Fibroblast of the aortic adventitia (primary cell): ENCODE results near the gene MACROD1. TPM values are rescaled to one million over a fixed set of nuclear protein-coding genes. Genes with fewer than 3 reads are reported as not detected.

Experiments used
- DNase-seq: peaks from one replicate; pipeline ENCODE4 v3.0.0-alpha.2; 2010; ENCODE audit warnings: low read depth
- H3K4me3 ChIP-seq: 2 replicates; pipeline ENCODE4 v1.5.1; 2011; ENCODE audit warnings: low read depth, mild to moderate bottlenecking, control low read depth, low read length, moderate library complexity
- total RNA-seq: library from RNA; depleted of rRNA; stranded (reverse); fragments of >200 nt; gene quantifications from 2 replicates; pipeline ENCODE4 v1.2.3, GENCODE V29; 2012; ENCODE audit warnings: low replicate concordance
- TF ChIP-seq, protein P1 (sequence below): IDR thresholded peaks from 2 replicates; pipeline ENCODE4 v1.5.1; 2011; ENCODE audit warnings: mild to moderate bottlenecking, low read length, control low read depth, inconsistent platforms; ENCODE audit not compliant: insufficient read depth

MACROD1 gene
- total RNA-seq, 1 donor, result 14.5 TPM

DNA sequence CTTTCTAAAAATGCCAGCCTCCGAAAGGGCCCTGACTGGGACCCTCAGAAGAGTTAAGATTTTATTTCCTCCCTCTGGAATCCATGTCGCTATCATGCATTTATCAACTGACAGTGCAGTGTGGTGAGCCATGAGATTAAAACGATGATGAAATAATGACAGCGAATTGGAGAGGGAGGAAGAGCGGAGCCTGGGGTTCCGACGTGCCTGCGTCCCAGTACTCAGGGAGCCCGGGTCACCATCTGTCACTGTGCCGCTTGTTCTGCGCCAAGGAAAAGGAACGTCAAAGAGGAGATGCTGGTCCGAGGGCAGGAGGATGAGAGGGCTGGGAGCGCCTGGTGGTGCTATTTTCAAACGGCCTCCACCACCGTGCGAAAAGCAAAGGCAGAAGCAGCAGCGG is 46.2 kb downstream of the MACROD1 start:
- H3K4me3 ChIP-seq, result no peak overlapping the region
- DNase-seq, result no peak
- TF ChIP-seq, protein P1, sequence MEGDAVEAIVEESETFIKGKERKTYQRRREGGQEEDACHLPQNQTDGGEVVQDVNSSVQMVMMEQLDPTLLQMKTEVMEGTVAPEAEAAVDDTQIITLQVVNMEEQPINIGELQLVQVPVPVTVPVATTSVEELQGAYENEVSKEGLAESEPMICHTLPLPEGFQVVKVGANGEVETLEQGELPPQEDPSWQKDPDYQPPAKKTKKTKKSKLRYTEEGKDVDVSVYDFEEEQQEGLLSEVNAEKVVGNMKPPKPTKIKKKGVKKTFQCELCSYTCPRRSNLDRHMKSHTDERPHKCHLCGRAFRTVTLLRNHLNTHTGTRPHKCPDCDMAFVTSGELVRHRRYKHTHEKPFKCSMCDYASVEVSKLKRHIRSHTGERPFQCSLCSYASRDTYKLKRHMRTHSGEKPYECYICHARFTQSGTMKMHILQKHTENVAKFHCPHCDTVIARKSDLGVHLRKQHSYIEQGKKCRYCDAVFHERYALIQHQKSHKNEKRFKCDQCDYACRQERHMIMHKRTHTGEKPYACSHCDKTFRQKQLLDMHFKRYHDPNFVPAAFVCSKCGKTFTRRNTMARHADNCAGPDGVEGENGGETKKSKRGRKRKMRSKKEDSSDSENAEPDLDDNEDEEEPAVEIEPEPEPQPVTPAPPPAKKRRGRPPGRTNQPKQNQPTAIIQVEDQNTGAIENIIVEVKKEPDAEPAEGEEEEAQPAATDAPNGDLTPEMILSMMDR, result no peak

- DNase-seq, result no peak
- TF ChIP-seq, protein P1, result no peak
- no peak overlapping the region for H3K4me3 ChIP-seq
Observed at GRCh38 chr11:64118876-64119665, 46.8 kb downstream of the MACROD1 start.

DNA sequence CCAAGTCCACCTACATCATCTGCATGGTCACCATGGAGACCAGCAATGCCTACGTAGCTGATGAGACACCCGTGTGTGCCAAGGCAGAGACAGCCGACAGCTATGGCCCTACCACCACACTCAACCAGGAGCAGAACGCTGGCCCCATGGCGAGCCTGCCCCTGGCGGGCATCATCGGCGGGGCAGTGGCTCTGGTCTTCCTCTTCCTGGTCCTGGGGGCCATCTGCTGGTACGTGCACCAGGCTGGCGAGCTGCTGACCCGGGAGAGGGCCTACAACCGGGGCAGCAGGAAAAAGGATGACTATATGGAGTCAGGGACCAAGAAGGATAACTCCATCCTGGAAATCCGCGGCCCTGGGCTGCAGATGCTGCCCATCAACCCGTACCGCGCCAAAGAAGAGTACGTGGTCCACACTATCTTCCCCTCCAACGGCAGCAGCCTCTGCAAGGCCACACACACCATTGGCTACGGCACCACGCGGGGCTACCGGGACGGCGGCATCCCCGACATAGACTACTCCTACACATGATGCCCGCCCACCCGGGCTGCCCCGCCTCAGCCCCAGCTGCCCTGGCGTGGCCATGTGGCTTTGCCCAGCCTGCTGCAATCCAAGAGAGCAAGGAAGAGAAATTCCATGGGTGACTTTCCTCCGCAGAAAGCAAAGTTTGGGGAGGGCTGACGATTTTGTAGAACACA is 48.0 kb downstream of the MACROD1 start:
- no peak for DNase-seq
- no peak overlapping the region for H3K4me3 ChIP-seq
- TF ChIP-seq, protein P1, result no peak

DNA sequence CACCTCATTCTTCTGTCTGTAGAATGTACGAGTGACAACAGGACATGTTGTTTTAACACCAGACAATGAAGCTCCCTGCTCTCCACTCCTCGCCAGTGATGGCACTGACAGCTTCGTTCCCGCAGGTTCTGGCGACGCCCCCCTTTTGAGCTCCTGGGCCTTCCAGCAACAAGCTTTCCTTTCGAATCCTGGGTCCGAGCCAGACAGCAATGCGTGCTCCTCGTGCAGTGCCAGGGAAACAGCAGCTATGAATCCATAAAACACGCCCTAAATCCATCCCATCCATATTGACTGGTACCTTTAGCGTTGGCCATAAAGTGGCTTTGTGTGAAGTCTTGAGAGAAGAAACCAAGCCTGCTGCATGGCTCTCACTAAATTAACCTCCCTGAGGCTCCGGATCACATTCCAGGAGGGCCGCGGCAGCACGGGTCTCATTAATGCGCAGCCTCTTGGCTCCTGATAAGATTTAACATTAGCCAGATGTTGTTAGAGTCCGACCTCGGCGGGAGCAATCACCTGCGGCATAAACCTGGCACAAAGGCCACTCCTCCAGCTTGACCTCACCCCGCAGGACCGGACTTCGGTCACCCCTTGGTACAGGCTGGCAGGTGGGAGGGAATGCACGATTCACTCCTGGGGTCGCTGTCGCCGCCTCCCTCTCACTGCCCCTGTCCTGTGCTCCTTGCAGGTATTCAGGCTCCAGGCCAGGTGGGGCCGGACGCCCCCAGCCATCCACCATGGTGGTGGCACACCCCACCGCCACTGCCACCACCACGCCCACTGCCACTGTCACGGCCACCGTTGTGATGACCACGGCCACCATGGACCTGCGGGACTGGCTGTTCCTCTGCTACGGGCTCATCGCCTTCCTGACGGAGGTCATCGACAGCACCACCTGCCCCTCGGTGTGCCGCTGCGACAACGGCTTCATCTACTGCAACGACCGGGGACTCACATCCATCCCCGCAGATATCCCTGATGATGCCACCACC is 50.1 kb downstream of the MACROD1 start:
- no peak for DNase-seq
- H3K4me3 ChIP-seq, result no peak overlapping the region
- TF ChIP-seq, protein P1, result no peak

GRCh38 chr11:64114231-64114630 is 51.7 kb downstream of the MACROD1 start:
- TF ChIP-seq, protein P1, result no peak
- H3K4me3 ChIP-seq, result no peak overlapping the region
- DNase-seq, result no peak

GRCh38 chr11:64113462-64113780 is 52.5 kb downstream of the MACROD1 start:
- no peak for DNase-seq
- no peak overlapping the region for H3K4me3 ChIP-seq

More at GRCh38 chr11:64113462-64113780, 52.5 kb downstream of the MACROD1 start:
- TF ChIP-seq, protein P1, result no peak
